Suprapubic skin (tissue), 4 donors: ENCODE measurements around the gene DDX10.

Experiments
- CTCF ChIP-seq, 2 donors: fragments of 200-600 bp in 1 of 2; fragments of 450-650 bp in 1 of 2; sonication (generic) in 1 of 2; IDR thresholded peaks; one replicate each; pipeline ENCODE4 v1.5.1; 2016 to 2019; ENCODE audit warnings: antibody characterized with exemption in 2 of 2, mild to moderate bottlenecking in 1 of 2, moderate library complexity in 1 of 2
- EP300 ChIP-seq: sonication (generic); formaldehyde crosslinking; IDR thresholded peaks from one replicate; pipeline ENCODE4 v1.6.1; 2017; ENCODE audit warnings: antibody characterized with exemption
- POLR2A ChIP-seq, 2 donors: fragments of 450-650 bp; IDR thresholded peaks; one replicate each; pipeline ENCODE4 v1.6.1; 2017; ENCODE audit warnings: antibody characterized with exemption in 2 of 2, mild to moderate bottlenecking in 2 of 2, moderate library complexity in 2 of 2
- POLR2AphosphoS5 ChIP-seq, 3 donors: sonication (generic); formaldehyde crosslinking; IDR thresholded peaks; one replicate each; pipeline ENCODE4 v1.6.1; 2017; ENCODE audit warnings: antibody characterized with exemption in 3 of 3

DNA sequence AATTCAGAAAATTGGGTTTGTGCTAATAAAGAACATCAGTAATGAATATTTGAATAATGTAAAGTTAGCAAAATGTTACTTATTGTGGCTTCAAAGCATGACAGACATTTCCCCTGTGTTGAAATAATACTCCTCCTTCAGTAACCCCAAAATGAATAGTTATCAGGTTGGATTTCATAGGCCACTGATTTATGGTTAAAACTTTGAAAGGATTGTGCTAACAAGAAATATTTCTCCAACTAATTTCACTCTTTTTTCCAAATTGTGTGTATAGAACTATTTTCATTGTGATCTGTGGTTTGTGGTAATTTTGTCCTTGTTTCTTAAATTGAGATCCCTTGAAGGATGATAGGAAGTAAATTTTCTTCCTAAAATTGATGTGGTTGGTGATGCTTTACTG is 7.9 kb downstream of the DDX10 start:
- TF ChIP-seq POLR2A (IDR thresholded peaks at IDR 0.05) (no peak), CTCF (IDR thresholded peaks at IDR 0.05) (no peak), EP300 (no peak), POLR2AphosphoS5 (IDR thresholded peaks at IDR 0.05) (no peak)
